Breast epithelium (tissue), 3 donors: ENCODE data around the gene OGG1.

Experiments
- CTCF ChIP-seq, 3 donors: fragments of 450-650 bp; IDR thresholded peaks; one replicate each; pipeline ENCODE4 v1.5.1; 2016 to 2017; ENCODE audit warnings: antibody characterized with exemption in 3 of 3, mild to moderate bottlenecking in 3 of 3, moderate library complexity in 3 of 3
- POLR2A ChIP-seq: fragments of 450-650 bp; IDR thresholded peaks from one replicate; pipeline ENCODE4 v1.6.1; 2016; ENCODE audit warnings: antibody characterized with exemption, mild to moderate bottlenecking, moderate library complexity

- TF ChIP-seq CTCF (IDR thresholded peaks at IDR 0.05) (no peak), POLR2A (no peak)
Observed at GRCh38 chr3:9776896-9777693, 27.3 kb downstream of the OGG1 start.
